Heart right ventricle (tissue), 16 donors: ENCODE data around the gene ARHGEF17. TPM values are rescaled to one million over a fixed set of nuclear protein-coding genes. Genes with fewer than 3 reads are reported as not detected.

ENCODE experiments used
- ATAC-seq, 8 donors: fragments of 200-7000 bp; cut with Tn5 transposase; one replicate each; pipeline ENCODE4 v1.9.1; 2020; ENCODE audit warnings: mild to moderate bottlenecking in 8 of 8, moderate library complexity in 8 of 8, moderate number of reproducible peaks in 1 of 8
- DNase-seq, 2 donors: peaks; one replicate each; pipeline ENCODE4 v3.0.0-alpha.2; 2020
- H3K27ac ChIP-seq, 10 donors: fragments of 200-600 bp; sonication (generic) in 2 of 10; one replicate each; pipeline versions ENCODE4 v1.5.0 to v1.8.0; 2020 to 2022; ENCODE audit warnings: mild to moderate bottlenecking in 3 of 10
- H3K27me3 ChIP-seq, 7 donors: fragments of 200-600 bp; one replicate each; pipeline ENCODE4 v1.8.0; 2021 to 2022; ENCODE audit warnings: mild to moderate bottlenecking in 2 of 7
- H3K36me3 ChIP-seq, 9 donors: fragments of 200-600 bp; sonication (generic) in 1 of 9; one replicate each; pipeline versions ENCODE4 v1.5.0 to v1.8.0; 2020 to 2022; ENCODE audit warnings: mild to moderate bottlenecking in 2 of 9
- H3K4me1 ChIP-seq, 9 donors: fragments of 200-600 bp; sonication (generic) in 1 of 9; one replicate each; pipeline versions ENCODE4 v1.5.0 to v1.8.0; 2020 to 2022; ENCODE audit warnings: mild to moderate bottlenecking in 4 of 9
- H3K4me3 ChIP-seq, 10 donors: fragments of 200-600 bp; sonication (generic) in 2 of 10; one replicate each; pipeline versions ENCODE4 v1.5.0 to v1.8.0; 2020 to 2022; ENCODE audit warnings: mild to moderate bottlenecking in 7 of 10, moderate library complexity in 2 of 10
- H3K9me3 ChIP-seq, 11 donors: fragments of 200-600 bp in 10 of 11; sonication (generic) in 2 of 11; one replicate each; pipeline versions ENCODE4 v1.5.0 to v1.8.0; 2013 to 2022; ENCODE audit warnings: mild to moderate bottlenecking in 2 of 11, control low read depth in 1 of 11, moderate library complexity in 1 of 11
- CTCF ChIP-seq, 9 donors: fragments of 200-600 bp; sonication (generic) in 2 of 9; IDR thresholded peaks; one replicate each; pipeline versions ENCODE4 v1.5.0 to v1.8.0; 2021 to 2022; ENCODE audit warnings: antibody characterized with exemption in 9 of 9, mild to moderate bottlenecking in 5 of 9, moderate library complexity in 1 of 9
- WGBS, 2 donors: extraction: QIAGEN DNeasy Blood & Tissue Kit; methylation state at CpG; one replicate each; pipeline ENCODE4 v1.1.7; 2013; ENCODE audit warnings: inconsistent platforms in 1 of 2; 5-methylcytosine and 5-hydroxymethylcytosine counted together
- intact Hi-C, 10 donors: fragments of 100-400 bp; cut with DNase I; formaldehyde crosslinking; loops; one replicate each; pipeline versions ENCODE4 v1.11.1 to v1.14.2; 2022
- polyA plus RNA-seq, 2 donors: library from polyadenylated mRNA; stranded (reverse); fragments of 200-250 nt; gene quantifications; one replicate each; pipeline ENCODE4 v1.2.3, GENCODE V29; 2013
- total RNA-seq, 10 donors: library from RNA; stranded (reverse); fragmentation: NEBNext Ultra II Directional in 3 of 10; extraction: Animal tissue kit (Norgen Biotek cat#: 25700) in 3 of 10; gene quantifications; one replicate each; pipeline versions ENCODE4 v1.2.1 to v1.2.4, GENCODE V29; 2021 to 2023
- donor health status: Arrhythmogenic right ventricular cardiomyopathy.
- donor health status: ischemic (EF 13 %, LVEDD 7.1; RV severe dilation, severe dysfunction).
- donor health status: healthy with polysubstance abuse.
- donor health status: DM: no; HTN: yes; CAD: no.
- donor health status: DM: no; HTN: no; CAD: no.
- donor health status: ischemic (EF 25% LVEDD 6.9; RV normal size, moderate dysfunction).
- donor health status: ischemic (EF 25% LVEDD 5.7; RV mildly dilated, moderate dysfunction).
- donor health status: healthy.
- donor health status: DM: yes; HTN: yes; CAD: no.
- donor health status: Ischemic cardiomyopathy.
- donor health status: ischemic (EF 35%, LVEDD 5.7; RV mildly dilated, moderate dysfunction).
- donor health status: nonischemic (EF 11% LVEDD 7.7; RV severe dilation, severe dysfunction).
- donor health status: DM: yes; HTN: yes; CAD: no.
- donor health status: PGD.
- donor health status: ischemic (EF 29% LVEDD 5.4; RV normal size, mild dysfunction).
- donor health status: nonischemic (EF 23%, LVEDD 6.1; RV moderate dilation, normal function).

The ARHGEF17 gene
- total and polyA plus RNA-seq, 12 donors = 38.6 to 67.4 (median 51.2) TPM

- WGBS, 2 donors = 74 to 91% methylated on average over 1 of the region's 1 CpG
- Histone ChIP-seq H3K4me1 (peaks cover 12 to 81% (median 31%) of the 10 kb centered on the region in 9 donors), H3K4me3 (no peak overlapping the region), H3K27ac (no peak overlapping the region), H3K36me3 (no peaks in the 10 kb centered on the region), H3K27me3 (no peaks in the 10 kb centered on the region), H3K9me3 (no peaks in the 10 kb centered on the region)
- no peak for TF ChIP-seq CTCF (IDR thresholded peaks at IDR 0.05)
- intact Hi-C loops = loop anchor here in 8 of 10 donors (5.0 to 10.0 kb wide), 6 partner anchors 43 to 561 kb away; no protein-coding TSS in a partner anchor
- ATAC-seq (no peak), DNase-seq (no peak)
These were observed 22.4 kb upstream of the ARHGEF17 start for GRCh38 chr11:73285721-73286120.

GRCh38 chr11:73286240-73286810 is 21.8 kb upstream of the ARHGEF17 start:
- peak overlapping the region in 1 of 10 donors; percentile 91 for H3K27ac ChIP-seq
- H3K27me3 ChIP-seq = no peaks in the 10 kb centered on the region
- no peaks in the 10 kb centered on the region for H3K9me3 ChIP-seq
- intact Hi-C loops = loop anchor here in 8 of 10 donors (5.0 to 10.0 kb wide), 6 partner anchors 44 to 562 kb away; no protein-coding TSS in a partner anchor
- no peak for TF ChIP-seq CTCF (IDR thresholded peaks at IDR 0.05)
- no peak for ATAC-seq
- peaks cover 12 to 75% (median 31%) of the 10 kb centered on the region in 9 donors for H3K4me1 ChIP-seq
- H3K36me3 ChIP-seq = no peaks in the 10 kb centered on the region
- no peak overlapping the region for H3K4me3 ChIP-seq
- WGBS, 2 donors = 92 to 94% methylated on average over 9 of the region's 9 CpGs
- no peak for DNase-seq

- WGBS, 2 donors = 69 to 71% methylated on average over 10 of the region's 10 CpGs
- Histone ChIP-seq H3K4me1 (peaks cover 12 to 73% (median 31%) of the 10 kb centered on the region in 9 donors), H3K27me3 (no peaks in the 10 kb centered on the region), H3K9me3 (no peaks in the 10 kb centered on the region), H3K4me3 (no peak overlapping the region), H3K27ac (peak overlapping the region in 9 of 10 donors; percentile 9 to 91 (median 57)), H3K36me3 (no peaks in the 10 kb centered on the region)
- intact Hi-C loops = loop anchor here in 9 of 10 donors (2.0 to 10.0 kb wide), 10 partner anchors 45 to 563 kb away; no protein-coding TSS in a partner anchor
- ATAC-seq (peak in 2 of 8 donors; percentile 20 to 28), DNase-seq (peak in 1 of 2 donors; percentile 41)
- no peak for TF ChIP-seq CTCF (IDR thresholded peaks at IDR 0.05)
These were observed 20.5 kb upstream of the ARHGEF17 start for GRCh38 chr11:73287400-73288101.

- 58 to 62% methylated on average over 5 of the region's 5 CpGs for WGBS, 2 donors
- peaks cover 12 to 66% (median 31%) of the 10 kb centered on the region in 9 donors for H3K4me1 ChIP-seq
- no peak for DNase-seq
- no peak overlapping the region for H3K4me3 ChIP-seq
- H3K27me3 ChIP-seq = no peaks in the 10 kb centered on the region
- intact Hi-C loops = loop anchor here in 9 of 10 donors (2.0 to 10.0 kb wide), 10 partner anchors 46 to 564 kb away; no protein-coding TSS in a partner anchor
- peak overlapping the region; percentile 5 to 91 (median 60) for H3K27ac ChIP-seq
- peak in 4 of 8 donors; percentile 8 to 35 (median 14) for ATAC-seq
- no peaks in the 10 kb centered on the region for H3K9me3 ChIP-seq
- TF ChIP-seq CTCF (IDR thresholded peaks at IDR 0.05) = no peak
- H3K36me3 ChIP-seq = no peaks in the 10 kb centered on the region
These were observed 19.7 kb upstream of the ARHGEF17 start for GRCh38 chr11:73288192-73288872.
